ENCODE measurements around the gene CABCOCO1.

The CABCOCO1 gene

GRCh38 chr10:61642676-61643075 is 20.1 kb upstream of the CABCOCO1 start:
- Histone ChIP-seq H3K4me1 (ENCODE audit: insufficient read depth, low read length) (peaks cover 31% of the 10 kb centered on the region), H3K9me3 (ENCODE audit: insufficient read depth, low read depth, low read length) (no peaks in the 10 kb centered on the region), H3K36me3 (ENCODE audit: insufficient read depth, low read length) (no peaks in the 10 kb centered on the region), H3K27ac (ENCODE audit: low read depth, low read length) (no peak overlapping the region), H3K9ac (ENCODE audit: low read depth, low read length) (no peak overlapping the region), H3K27me3 (ENCODE audit: insufficient read depth, low read length) (no peaks in the 10 kb centered on the region), H3K4me3 (ENCODE audit: low read length) (no peak overlapping the region)
- WGBS: 100% methylated on average over 2 of the region's 4 CpGs

DNA sequence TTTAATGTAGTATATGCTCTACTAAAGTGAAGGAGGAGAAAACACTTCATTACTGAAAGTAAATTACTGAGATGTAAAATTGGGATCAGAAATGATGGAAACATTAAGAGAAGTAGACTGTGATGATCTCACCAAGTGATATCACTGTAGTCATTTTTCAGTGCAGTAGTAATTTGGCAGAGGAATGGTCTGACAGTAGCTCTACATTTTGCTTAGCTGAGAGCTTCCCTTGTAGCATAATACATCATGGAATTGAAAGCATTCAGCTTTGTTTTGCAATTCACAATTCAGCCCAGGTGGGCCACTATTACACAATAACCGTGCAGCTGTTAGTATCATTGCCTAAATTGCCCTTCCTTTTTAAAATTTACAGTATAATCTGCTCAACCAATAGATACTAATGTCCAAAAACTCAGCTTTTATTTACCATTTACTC is 19.4 kb upstream of the CABCOCO1 start:
- Histone ChIP-seq H3K36me3 (ENCODE audit: insufficient read depth, low read length) (no peaks in the 10 kb centered on the region), H3K9ac (ENCODE audit: low read depth, low read length) (no peak overlapping the region), H3K27ac (ENCODE audit: low read depth, low read length) (no peak overlapping the region), H3K4me1 (ENCODE audit: insufficient read depth, low read length) (peaks cover 31% of the 10 kb centered on the region), H3K9me3 (ENCODE audit: insufficient read depth, low read depth, low read length) (no peaks in the 10 kb centered on the region), H3K27me3 (ENCODE audit: insufficient read depth, low read length) (no peaks in the 10 kb centered on the region), H3K4me3 (ENCODE audit: low read length) (no peak overlapping the region)
- 73% methylated on average over 1 of the region's 1 CpG for WGBS

GRCh38 chr10:61653699-61654098 is 9.0 kb upstream of the CABCOCO1 start:
- H3K9me3 ChIP-seq (ENCODE audit: insufficient read depth, low read depth, low read length): no peaks in the 10 kb centered on the region
- H3K36me3 ChIP-seq (ENCODE audit: insufficient read depth, low read length): no peaks in the 10 kb centered on the region
- no peak overlapping the region for H3K27ac ChIP-seq (ENCODE audit: low read depth, low read length)
- no peaks in the 10 kb centered on the region for H3K27me3 ChIP-seq (ENCODE audit: insufficient read depth, low read length)
- H3K4me1 ChIP-seq (ENCODE audit: insufficient read depth, low read length): no peaks in the 10 kb centered on the region
- no peak overlapping the region for H3K9ac ChIP-seq (ENCODE audit: low read depth, low read length)
- WGBS: 87% methylated on average over 2 of the region's 2 CpGs
- H3K4me3 ChIP-seq (ENCODE audit: low read length): no peak overlapping the region

- H3K9me3 ChIP-seq (ENCODE audit: insufficient read depth, low read depth, low read length): no peaks in the 10 kb centered on the region
- no peaks in the 10 kb centered on the region for H3K4me1 ChIP-seq (ENCODE audit: insufficient read depth, low read length)
- H3K9ac ChIP-seq (ENCODE audit: low read depth, low read length): no peak overlapping the region
- H3K27me3 ChIP-seq (ENCODE audit: insufficient read depth, low read length): no peaks in the 10 kb centered on the region
- H3K27ac ChIP-seq (ENCODE audit: low read depth, low read length): no peak overlapping the region
- H3K4me3 ChIP-seq (ENCODE audit: low read length): no peak overlapping the region
- no peaks in the 10 kb centered on the region for H3K36me3 ChIP-seq (ENCODE audit: insufficient read depth, low read length)
Observed at GRCh38 chr10:61655335-61655851, 7.3 kb upstream of the CABCOCO1 start.

DNA sequence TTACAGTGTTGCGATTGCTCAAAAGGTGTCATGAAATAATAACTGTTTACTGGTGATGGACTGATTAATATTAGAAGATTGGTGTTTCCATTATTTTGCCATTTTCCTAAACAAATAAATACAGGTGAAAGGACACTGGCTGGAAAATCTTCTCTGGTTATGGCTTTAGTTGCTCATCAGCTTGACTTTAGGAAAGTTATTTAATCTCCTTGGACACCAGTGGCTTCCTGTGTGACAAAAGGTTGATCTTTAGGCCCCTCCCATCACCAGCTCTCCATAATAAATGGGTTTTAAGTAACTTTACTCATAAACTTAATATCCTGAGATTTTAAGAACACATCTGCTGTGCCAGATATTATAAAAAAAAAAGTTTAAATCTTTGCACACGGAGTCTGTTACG is 737 bp downstream of the CABCOCO1 start:
- peaks cover 10% of the 10 kb centered on the region for H3K4me1 ChIP-seq (ENCODE audit: insufficient read depth, low read length)
- H3K27ac ChIP-seq (ENCODE audit: low read depth, low read length): no peak overlapping the region
- no peaks in the 10 kb centered on the region for H3K9me3 ChIP-seq (ENCODE audit: insufficient read depth, low read depth, low read length)
- H3K27me3 ChIP-seq (ENCODE audit: insufficient read depth, low read length): peaks cover 23% of the 10 kb centered on the region
- no peak overlapping the region for H3K9ac ChIP-seq (ENCODE audit: low read depth, low read length)
- 88% methylated on average over 3 of the region's 3 CpGs for WGBS
- H3K36me3 ChIP-seq (ENCODE audit: insufficient read depth, low read length): no peaks in the 10 kb centered on the region
- peak overlapping the region; percentile 83 for H3K4me3 ChIP-seq (ENCODE audit: low read length)

DNA sequence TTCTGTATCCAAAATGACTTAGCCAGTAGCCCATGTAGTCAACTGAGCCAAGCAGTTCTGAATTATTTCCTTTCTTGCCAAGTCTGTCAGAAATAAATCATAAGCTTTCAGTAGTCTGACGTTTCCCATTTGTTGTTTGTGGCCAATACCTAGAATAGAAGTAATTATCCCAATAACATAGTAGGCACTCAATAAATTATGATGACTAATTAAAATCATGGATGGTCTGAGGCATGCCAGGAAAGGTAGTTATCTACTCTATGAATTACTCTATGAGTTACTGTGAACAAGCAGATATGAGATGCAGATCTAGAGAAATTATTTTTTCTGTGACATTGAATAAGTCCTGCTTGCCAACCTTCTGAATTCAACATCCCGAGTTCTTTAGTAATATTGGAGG is 2.3 kb downstream of the CABCOCO1 start:
- Histone ChIP-seq H3K9me3 (ENCODE audit: insufficient read depth, low read depth, low read length) (no peaks in the 10 kb centered on the region), H3K27me3 (ENCODE audit: insufficient read depth, low read length) (peaks cover 23% of the 10 kb centered on the region), H3K27ac (ENCODE audit: low read depth, low read length) (no peak overlapping the region), H3K4me3 (ENCODE audit: low read length) (no peak overlapping the region), H3K4me1 (ENCODE audit: insufficient read depth, low read length) (peaks cover 10% of the 10 kb centered on the region), H3K36me3 (ENCODE audit: insufficient read depth, low read length) (no peaks in the 10 kb centered on the region), H3K9ac (ENCODE audit: low read depth, low read length) (no peak overlapping the region)
- 100% methylated on average over 1 of the region's 2 CpGs for WGBS

- H3K27ac ChIP-seq (ENCODE audit: low read depth, low read length): no peak overlapping the region
- H3K9ac ChIP-seq (ENCODE audit: low read depth, low read length): no peak overlapping the region
- peaks cover 1% of the 10 kb centered on the region; the same call in 1 of the 2 replicates for H3K27me3 ChIP-seq (ENCODE audit: insufficient read depth, low read length)
- H3K36me3 ChIP-seq (ENCODE audit: insufficient read depth, low read length): no peaks in the 10 kb centered on the region
- H3K4me1 ChIP-seq (ENCODE audit: insufficient read depth, low read length): no peaks in the 10 kb centered on the region
- no peaks in the 10 kb centered on the region for H3K9me3 ChIP-seq (ENCODE audit: insufficient read depth, low read depth, low read length)
- no peak overlapping the region for H3K4me3 ChIP-seq (ENCODE audit: low read length)
Observed at GRCh38 chr10:61669161-61669725, 6.5 kb downstream of the CABCOCO1 start.

DNA sequence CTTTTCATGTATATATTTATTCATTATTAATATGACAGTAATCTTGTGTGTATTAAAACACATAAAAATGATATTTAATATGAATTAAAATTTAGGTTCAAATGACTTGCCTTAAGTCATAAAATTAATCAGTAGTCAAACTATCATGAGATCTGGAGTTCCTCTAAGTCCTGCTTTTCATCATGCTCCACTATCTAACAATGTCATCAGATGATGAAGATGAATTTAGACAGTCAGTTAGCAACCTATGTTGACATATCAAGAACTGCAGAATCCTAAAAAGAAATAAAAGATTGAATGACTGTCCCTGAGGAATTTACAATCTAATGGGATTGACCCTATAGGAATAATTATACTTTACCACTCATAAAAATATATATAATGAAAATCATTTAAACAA is 7.1 kb downstream of the CABCOCO1 start:
- no peaks in the 10 kb centered on the region for H3K4me1 ChIP-seq (ENCODE audit: insufficient read depth, low read length)
- no peaks in the 10 kb centered on the region for H3K36me3 ChIP-seq (ENCODE audit: insufficient read depth, low read length)
- no peak overlapping the region for H3K4me3 ChIP-seq (ENCODE audit: low read length)
- H3K27ac ChIP-seq (ENCODE audit: low read depth, low read length): no peak overlapping the region
- H3K9me3 ChIP-seq (ENCODE audit: insufficient read depth, low read depth, low read length): no peaks in the 10 kb centered on the region
- no peak overlapping the region for H3K9ac ChIP-seq (ENCODE audit: low read depth, low read length)
- no peaks in the 10 kb centered on the region for H3K27me3 ChIP-seq (ENCODE audit: insufficient read depth, low read length)

DNA sequence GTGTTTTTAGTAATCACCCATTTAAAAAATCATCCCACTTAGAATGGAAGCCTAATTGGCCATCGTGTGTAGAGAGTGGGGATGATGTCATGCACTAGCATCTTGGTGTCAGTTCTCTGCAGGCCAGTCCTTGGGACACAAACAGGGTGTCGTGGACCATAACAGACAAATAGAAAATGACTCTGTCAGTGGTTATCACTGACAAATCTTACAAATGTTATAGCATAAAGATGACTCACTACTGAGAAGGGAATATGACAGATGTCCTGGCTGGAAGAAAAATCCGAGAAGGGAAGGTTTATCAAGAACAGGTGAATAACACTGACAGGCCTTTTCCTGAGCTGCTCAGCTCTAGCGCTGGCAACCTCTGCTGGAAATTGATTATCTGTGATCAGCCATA is 10.6 kb downstream of the CABCOCO1 start:
- H3K9ac ChIP-seq (ENCODE audit: low read depth, low read length): no peak overlapping the region
- WGBS: 85% methylated on average over 4 of the region's 4 CpGs

DNA sequence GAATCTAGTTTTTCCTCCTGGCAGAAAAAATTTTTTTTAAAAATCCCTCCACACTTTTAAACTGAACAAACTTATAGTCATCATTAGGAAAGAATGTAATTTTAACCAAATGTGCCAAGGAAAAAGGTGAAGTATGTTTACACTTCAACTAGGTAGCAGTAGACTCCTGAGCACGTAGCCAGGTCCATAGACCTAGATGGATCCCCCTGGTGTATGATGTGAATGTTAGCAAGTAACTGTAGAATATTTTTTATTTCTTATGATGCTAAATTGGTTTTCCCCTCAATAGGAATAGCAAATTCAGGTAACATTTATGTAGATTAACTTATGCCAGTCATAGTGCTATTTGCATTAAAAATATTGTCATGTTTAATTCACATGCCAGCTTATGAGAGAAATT is 19.6 kb downstream of the CABCOCO1 start:
- Histone ChIP-seq H3K4me1 (ENCODE audit: insufficient read depth, low read length) (no peaks in the 10 kb centered on the region), H3K9me3 (ENCODE audit: insufficient read depth, low read depth, low read length) (no peaks in the 10 kb centered on the region), H3K27me3 (ENCODE audit: insufficient read depth, low read length) (no peaks in the 10 kb centered on the region), H3K27ac (ENCODE audit: low read depth, low read length) (no peak overlapping the region), H3K9ac (ENCODE audit: low read depth, low read length) (no peak overlapping the region), H3K36me3 (ENCODE audit: insufficient read depth, low read length) (no peaks in the 10 kb centered on the region), H3K4me3 (ENCODE audit: low read length) (no peak overlapping the region)
- WGBS: 93% methylated on average over 1 of the region's 1 CpG

More for the DNA sequence above, 10.6 kb downstream of the CABCOCO1 start:
- Histone ChIP-seq H3K27ac (ENCODE audit: low read depth, low read length) (no peak overlapping the region), H3K4me1 (ENCODE audit: insufficient read depth, low read length) (no peaks in the 10 kb centered on the region), H3K27me3 (ENCODE audit: insufficient read depth, low read length) (no peaks in the 10 kb centered on the region), H3K4me3 (ENCODE audit: low read length) (no peak overlapping the region), H3K36me3 (ENCODE audit: insufficient read depth, low read length) (no peaks in the 10 kb centered on the region), H3K9me3 (ENCODE audit: insufficient read depth, low read depth, low read length) (no peaks in the 10 kb centered on the region)

- Histone ChIP-seq H3K9me3 (ENCODE audit: insufficient read depth, low read depth, low read length) (no peaks in the 10 kb centered on the region), H3K9ac (ENCODE audit: low read depth, low read length) (no peak overlapping the region), H3K36me3 (ENCODE audit: insufficient read depth, low read length) (no peaks in the 10 kb centered on the region), H3K27ac (ENCODE audit: low read depth, low read length) (no peak overlapping the region), H3K4me3 (ENCODE audit: low read length) (no peak overlapping the region), H3K27me3 (ENCODE audit: insufficient read depth, low read length) (no peaks in the 10 kb centered on the region), H3K4me1 (ENCODE audit: insufficient read depth, low read length) (no peaks in the 10 kb centered on the region)
- WGBS: 92% methylated on average over 1 of the region's 1 CpG
Observed at GRCh38 chr10:61683319-61683718, 20.6 kb downstream of the CABCOCO1 start.

DNA sequence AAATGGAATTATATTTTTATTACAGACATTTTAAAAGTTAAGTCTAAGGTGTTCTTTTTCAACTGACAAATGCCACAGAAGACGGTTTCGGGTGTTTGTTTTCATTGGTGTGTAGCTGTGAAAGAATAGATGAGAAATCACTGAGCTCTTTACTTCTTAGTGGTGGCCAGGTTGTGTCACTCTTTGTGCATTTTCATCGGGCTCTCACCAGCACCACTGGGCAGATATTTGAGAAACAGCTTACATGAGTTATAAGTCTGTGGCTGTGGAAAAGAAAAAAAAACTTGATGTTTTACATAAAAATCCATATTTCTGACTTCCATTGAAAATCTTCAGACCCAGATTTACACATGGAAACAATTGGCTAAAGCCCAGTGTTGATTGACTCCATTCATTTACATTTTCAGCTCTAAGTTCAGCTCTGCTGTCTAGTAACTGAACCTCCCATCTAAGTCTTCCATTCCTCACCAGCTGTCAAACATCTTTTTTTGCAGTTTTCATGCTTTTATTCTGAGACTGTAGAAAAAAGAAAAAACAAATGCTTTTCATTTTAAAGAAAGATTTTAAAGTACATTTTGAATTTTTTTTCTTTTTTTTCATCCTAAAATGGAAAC is 22.3 kb downstream of the CABCOCO1 start:
- Histone ChIP-seq H3K9me3 (ENCODE audit: insufficient read depth, low read depth, low read length) (no peaks in the 10 kb centered on the region), H3K4me1 (ENCODE audit: insufficient read depth, low read length) (no peaks in the 10 kb centered on the region), H3K27me3 (ENCODE audit: insufficient read depth, low read length) (no peaks in the 10 kb centered on the region), H3K36me3 (ENCODE audit: insufficient read depth, low read length) (no peaks in the 10 kb centered on the region), H3K27ac (ENCODE audit: low read depth, low read length) (no peak overlapping the region), H3K4me3 (ENCODE audit: low read length) (no peak overlapping the region), H3K9ac (ENCODE audit: low read depth, low read length) (no peak overlapping the region)
- WGBS: 93% methylated on average over 3 of the region's 3 CpGs

Data from HUES64 (cell line).